ENCODE data around the gene DGKB. TPM values are rescaled to one million over a fixed set of nuclear protein-coding genes. Genes with fewer than 3 reads are reported as not detected.

The DGKB gene
- total and polyA plus RNA-seq, 2 of the 8 experiments (the other 6 are each of a cell fraction or from before 2014, with no cell fraction given), result 1.9 to 2.6 TPM

- Histone ChIP-seq H2BK20ac (ENCODE audit: low read length) (no peak overlapping the region), H3K79me2 (ENCODE audit: control insufficient read depth in 1 of 2, insufficient read depth in 2 of 2, low read length in 2 of 2) (no peaks in the 10 kb centered on the region), H4K5ac (ENCODE audit: insufficient read length, low read depth, low read length) (no peak overlapping the region), H3K18ac (ENCODE audit: extremely low read depth, low read length) (no peak overlapping the region), H4K20me1 (replicated peaks in 1 of 2; ENCODE audit: control insufficient read depth in 1 of 2, insufficient read depth in 2 of 2, low read length in 2 of 2) (no peaks in the 10 kb centered on the region), H3K4me2 (ENCODE audit: insufficient read depth in 1 of 2, low read depth in 2 of 2, low read length in 2 of 2) (no peak overlapping the region), H2BK120ac (replicated peaks; ENCODE audit: low read depth, low read length) (no peak overlapping the region), H3K4ac (replicated peaks; ENCODE audit: insufficient read length, low read depth, low read length) (no peak overlapping the region), H3K9ac (replicated peaks in 1 of 4; ENCODE audit: extremely low read depth in 1 of 4, low read depth in 3 of 4, low read length in 3 of 4) (no peak overlapping the region), H3K23ac (ENCODE audit: insufficient read length) (no peak overlapping the region), H3K14ac (ENCODE audit: insufficient read length) (no peak overlapping the region), H3K36me3 (ENCODE audit: control insufficient read depth in 2 of 4, insufficient read depth in 4 of 4, low read length in 3 of 4) (no peaks in the 10 kb centered on the region), H3K23me2 (ENCODE audit: low read depth, low read length) (no peaks in the 10 kb centered on the region), H4K8ac (ENCODE audit: extremely low read depth, insufficient read depth, low read length) (no peak overlapping the region), H3K27me3 (replicated peaks in 1 of 4; ENCODE audit: control insufficient read depth in 3 of 4, extremely low read depth in 1 of 4, insufficient read depth in 3 of 4, low read length in 3 of 4) (no peaks in the 10 kb centered on the region), H3K9me3 (ENCODE audit: insufficient read depth in 2 of 2, low read depth in 1 of 2, low read length in 1 of 2) (no peaks in the 10 kb centered on the region), H2AFZ (ENCODE audit: low read length) (peak overlapping the region; percentile 45; the same call in 1 of the 2 replicates), H3K79me1 (ENCODE audit: low read depth, low read length) (no peaks in the 10 kb centered on the region), H3K4me1 (replicated peaks in 1 of 4; ENCODE audit: control insufficient read depth in 3 of 4, insufficient read depth in 4 of 4, low read length in 3 of 4) (no peaks in the 10 kb centered on the region), H2BK15ac (ENCODE audit: low read length) (no peak overlapping the region), H4K91ac (replicated peaks; ENCODE audit: insufficient read length, low read length) (no peak overlapping the region), H3K4me3 (ENCODE audit: extremely low read depth in 1 of 4, insufficient read depth in 2 of 4, low read depth in 3 of 4, low read length in 4 of 4) (no peak overlapping the region), H3K56ac (replicated peaks; ENCODE audit: insufficient read length, low read depth, low read length) (no peak overlapping the region), H3K27ac (ENCODE audit: low read depth, low read length) (no peak overlapping the region), H2BK12ac (ENCODE audit: low read depth, low read length) (no peak overlapping the region), H2AK5ac (ENCODE audit: low read depth, low read length) (no peak overlapping the region), H2BK5ac (ENCODE audit: low read depth, low read length) (no peak overlapping the region)
- ChIA-PET POLR2A (ENCODE audit: partially characterized antibody) (interaction anchor here (1.1 kb wide), 1 partner anchor 11 kb away, joined by 3 read pairs; no protein-coding TSS in a partner anchor), CTCF (ENCODE audit: partially characterized antibody) (interaction anchor here (0.6 to 1.5 kb wide), 4 partner anchors 141 to 718 kb away, joined by 3 to 4 read pairs (median 3); no protein-coding TSS in a partner anchor)
- DNase-seq (ENCODE audit: low read depth in 1 of 2, low spot score in 2 of 2) (no peak), FAIRE-seq (no peak)
- 84% methylated on average over 7 of the region's 7 CpGs; no CpG with 5 or more reads in 1 of the 2 experiments for WGBS, 2 experiments (ENCODE audit: extremely low coverage in 1 of 2, insufficient coverage in 1 of 2, insufficient read length in 1 of 2, insufficient replicate concordance in 2 of 2, low coverage in 1 of 2, low lambda C conversion rate in 2 of 2, missing lambda C conversion rate in 1 of 2)
- TF ChIP-seq SIRT6 (IDR thresholded peaks at IDR 0.05; ENCODE audit: low read length) (no peak), USF2 (IDR thresholded peaks at IDR 0.05; ENCODE audit: low read length) (no peak), CREB1 (IDR thresholded peaks at IDR 0.05) (no peak), JUN (IDR thresholded peaks at IDR 0.05; ENCODE audit: low read depth, low read length) (no peak), EGR1 (IDR thresholded peaks at IDR 0.05; ENCODE audit: borderline replicate concordance, low read depth, low read length) (no peak)
Observed at GRCh38 chr7:14233076-14233867, 669.3 kb downstream of the DGKB start.

Measured in H1 (cell line).